ENCODE results near the gene C15orf40. TPM values are rescaled to one million over a fixed set of nuclear protein-coding genes. Genes with fewer than 3 reads are reported as not detected.
A peak's percentile ranks its signal among the peaks of the same experiment; 100 is the strongest.

Gene C15orf40
- total RNA-seq, 1 donor = 14.2 TPM

- Histone ChIP-seq H3K27me3 (ENCODE audit: insufficient read depth, low read length) (no peaks in the 10 kb centered on the region), H3K4me3 (ENCODE audit: low read length) (no peak overlapping the region), H3K9me3 (ENCODE audit: low read depth, low read length) (no peaks in the 10 kb centered on the region), H3K4me1 (ENCODE audit: insufficient read depth, low read length) (peaks cover 4% of the 10 kb centered on the region)
These were observed 38.4 kb downstream of the C15orf40 start for GRCh38 chr15:82972990-82973389.

GRCh38 chr15:82971218-82971984 lies 40.0 kb downstream of the C15orf40 start:
- H3K27me3 ChIP-seq (ENCODE audit: insufficient read depth, low read length) = no peaks in the 10 kb centered on the region
- peaks cover 6% of the 10 kb centered on the region for H3K4me1 ChIP-seq (ENCODE audit: insufficient read depth, low read length)
- no peak overlapping the region for H3K4me3 ChIP-seq (ENCODE audit: low read length)
- no peaks in the 10 kb centered on the region for H3K9me3 ChIP-seq (ENCODE audit: low read depth, low read length)

GRCh38 chr15:82970696-82971095 lies 40.7 kb downstream of the C15orf40 start:
- Histone ChIP-seq H3K4me3 (ENCODE audit: low read length) (no peak overlapping the region), H3K4me1 (ENCODE audit: insufficient read depth, low read length) (peaks cover 6% of the 10 kb centered on the region), H3K9me3 (ENCODE audit: low read depth, low read length) (no peaks in the 10 kb centered on the region), H3K27me3 (ENCODE audit: insufficient read depth, low read length) (no peaks in the 10 kb centered on the region)

GRCh38 chr15:82970078-82970686 lies 41.3 kb downstream of the C15orf40 start:
- peaks cover 6% of the 10 kb centered on the region for H3K4me1 ChIP-seq (ENCODE audit: insufficient read depth, low read length)
- no peaks in the 10 kb centered on the region for H3K27me3 ChIP-seq (ENCODE audit: insufficient read depth, low read length)
- no peak overlapping the region for H3K4me3 ChIP-seq (ENCODE audit: low read length)
- no peaks in the 10 kb centered on the region for H3K9me3 ChIP-seq (ENCODE audit: low read depth, low read length)

- Histone ChIP-seq H3K4me1 (ENCODE audit: insufficient read depth, low read length) (peaks cover 6% of the 10 kb centered on the region), H3K9me3 (ENCODE audit: low read depth, low read length) (no peaks in the 10 kb centered on the region), H3K4me3 (ENCODE audit: low read length) (no peak overlapping the region), H3K27me3 (ENCODE audit: insufficient read depth, low read length) (no peaks in the 10 kb centered on the region)
These were observed 42.1 kb downstream of the C15orf40 start for GRCh38 chr15:82969353-82969752.

GRCh38 chr15:82968066-82968465 lies 43.4 kb downstream of the C15orf40 start:
- H3K9me3 ChIP-seq (ENCODE audit: low read depth, low read length) = no peaks in the 10 kb centered on the region

GRCh38 chr15:82966671-82967071 lies 44.8 kb downstream of the C15orf40 start:
- H3K4me1 ChIP-seq (ENCODE audit: insufficient read depth, low read length) = peaks cover 6% of the 10 kb centered on the region
- H3K9me3 ChIP-seq (ENCODE audit: low read depth, low read length) = no peaks in the 10 kb centered on the region
- no peak overlapping the region for H3K4me3 ChIP-seq (ENCODE audit: low read length)
- H3K27me3 ChIP-seq (ENCODE audit: insufficient read depth, low read length) = no peaks in the 10 kb centered on the region

More at GRCh38 chr15:82968066-82968465, 43.4 kb downstream of the C15orf40 start:
- Histone ChIP-seq H3K4me1 (ENCODE audit: insufficient read depth, low read length) (peaks cover 6% of the 10 kb centered on the region), H3K27me3 (ENCODE audit: insufficient read depth, low read length) (no peaks in the 10 kb centered on the region), H3K4me3 (ENCODE audit: low read length) (no peak overlapping the region)

- H3K9me3 ChIP-seq (ENCODE audit: low read depth, low read length) = no peaks in the 10 kb centered on the region
- H3K4me3 ChIP-seq (ENCODE audit: low read length) = no peak overlapping the region
- H3K4me1 ChIP-seq (ENCODE audit: insufficient read depth, low read length) = peaks cover 13% of the 10 kb centered on the region
- H3K27me3 ChIP-seq (ENCODE audit: insufficient read depth, low read length) = no peaks in the 10 kb centered on the region
These were observed 46.5 kb downstream of the C15orf40 start for GRCh38 chr15:82964890-82965289.

GRCh38 chr15:82963471-82964341 lies 47.7 kb downstream of the C15orf40 start:
- H3K9me3 ChIP-seq (ENCODE audit: low read depth, low read length) = no peaks in the 10 kb centered on the region
- H3K4me1 ChIP-seq (ENCODE audit: insufficient read depth, low read length) = peaks cover 13% of the 10 kb centered on the region
- no peak overlapping the region for H3K4me3 ChIP-seq (ENCODE audit: low read length)

GRCh38 chr15:82960766-82961165 lies 50.7 kb downstream of the C15orf40 start:
- no peaks in the 10 kb centered on the region for H3K9me3 ChIP-seq (ENCODE audit: low read depth, low read length)
- H3K4me1 ChIP-seq (ENCODE audit: insufficient read depth, low read length) = peaks cover 6% of the 10 kb centered on the region
- no peak overlapping the region for H3K4me3 ChIP-seq (ENCODE audit: low read length)
- H3K27me3 ChIP-seq (ENCODE audit: insufficient read depth, low read length) = no peaks in the 10 kb centered on the region

More at GRCh38 chr15:82963471-82964341, 47.7 kb downstream of the C15orf40 start:
- no peaks in the 10 kb centered on the region for H3K27me3 ChIP-seq (ENCODE audit: insufficient read depth, low read length)

- H3K9me3 ChIP-seq (ENCODE audit: low read depth, low read length) = no peaks in the 10 kb centered on the region
These were observed 52.0 kb downstream of the C15orf40 start for GRCh38 chr15:82959423-82959822.

GRCh38 chr15:82958638-82959037 lies 52.8 kb downstream of the C15orf40 start:
- Histone ChIP-seq H3K9me3 (ENCODE audit: low read depth, low read length) (no peaks in the 10 kb centered on the region), H3K4me3 (ENCODE audit: low read length) (no peak overlapping the region), H3K4me1 (ENCODE audit: insufficient read depth, low read length) (peaks cover 6% of the 10 kb centered on the region), H3K27me3 (ENCODE audit: insufficient read depth, low read length) (no peaks in the 10 kb centered on the region)

More at GRCh38 chr15:82959423-82959822, 52.0 kb downstream of the C15orf40 start:
- Histone ChIP-seq H3K4me3 (ENCODE audit: low read length) (no peak overlapping the region), H3K27me3 (ENCODE audit: insufficient read depth, low read length) (no peaks in the 10 kb centered on the region), H3K4me1 (ENCODE audit: insufficient read depth, low read length) (peaks cover 6% of the 10 kb centered on the region)

GRCh38 chr15:82952158-82953081 lies 59.0 kb downstream of the C15orf40 start, which contains the start of gene HOMER2:
Gene HOMER2 (minus strand): TSS chr15:82952720. CDS start chr15:82952535, 185 bp downstream.
- Histone ChIP-seq H3K27me3 (ENCODE audit: insufficient read depth, low read length) (peaks cover 14% of the 10 kb centered on the region), H3K4me3 (ENCODE audit: low read length) (peak within 1 kb of the TSS; percentile 32), H3K4me1 (ENCODE audit: insufficient read depth, low read length) (peaks cover 19% of the 10 kb centered on the region), H3K9me3 (ENCODE audit: low read depth, low read length) (no peaks in the 10 kb centered on the region)
